ENCODE measurements around the gene CHRNA1. TPM values are rescaled to one million over a fixed set of nuclear protein-coding genes. Genes with fewer than 3 reads are reported as not detected.

CHRNA1 gene
- total RNA-seq, 1 experiment from 2014 or later: not detected

DNA sequence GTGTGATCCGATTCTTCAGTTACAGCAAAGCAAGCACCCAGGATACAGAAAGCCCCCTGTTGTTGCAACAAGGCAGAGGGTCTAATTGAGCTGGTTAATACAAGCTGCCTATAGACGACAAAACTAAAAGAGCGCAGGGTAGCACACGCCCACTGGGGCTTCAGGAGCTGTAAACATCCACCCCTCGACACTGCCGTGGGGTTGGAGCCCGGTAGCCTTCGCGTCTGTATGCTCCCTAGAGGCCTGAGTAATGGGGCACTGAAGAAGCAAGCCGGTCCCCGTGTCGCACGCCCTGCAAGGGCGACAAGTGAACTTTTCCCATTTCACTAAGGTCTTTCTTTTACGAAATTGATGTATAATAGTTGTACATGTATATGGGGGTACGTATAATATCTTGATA lies 24.7 kb upstream of the CHRNA1 start:
- intact Hi-C loops (cut with micrococcal nuclease): no loop called here
- DNase-seq (ENCODE audit: low read depth, low spot score): no peak
- peak; percentile 18; the same call in 1 of the 2 replicates for ATAC-seq
- TSS peak; percentile 59 for BruUV-seq (replicated peaks)
- H3K9ac ChIP-seq (ENCODE audit: low read length): no peak overlapping the region
- H3K27me3 ChIP-seq (ENCODE audit: insufficient read depth, low read length): no peaks in the 10 kb centered on the region
- H3K36me3 ChIP-seq (ENCODE audit: control insufficient read depth in 1 of 2, insufficient read depth in 2 of 2, low read length in 2 of 2): no peaks in the 10 kb centered on the region
- CTCF ChIA-PET: interaction anchor here (1.4 kb wide), 1 partner anchor 17 kb away, joined by 3 read pairs; no protein-coding TSS in a partner anchor
- H3K79me2 ChIP-seq (ENCODE audit: insufficient read depth, low read length): no peaks in the 10 kb centered on the region
- H3K9me3 ChIP-seq (ENCODE audit: control insufficient read depth in 1 of 2, insufficient read depth in 1 of 2, low read depth in 1 of 2, low read length in 2 of 2): no peaks in the 10 kb centered on the region
- no peaks in the 10 kb centered on the region for H4K20me1 ChIP-seq (ENCODE audit: insufficient read depth)
- no peaks in the 10 kb centered on the region for H3K9me2 ChIP-seq (ENCODE audit: insufficient read depth)
- no peak for TF ChIP-seq FOSL1 (IDR thresholded peaks at IDR 0.05; ENCODE audit: low read depth)
- TF ChIP-seq, protein P1, sequence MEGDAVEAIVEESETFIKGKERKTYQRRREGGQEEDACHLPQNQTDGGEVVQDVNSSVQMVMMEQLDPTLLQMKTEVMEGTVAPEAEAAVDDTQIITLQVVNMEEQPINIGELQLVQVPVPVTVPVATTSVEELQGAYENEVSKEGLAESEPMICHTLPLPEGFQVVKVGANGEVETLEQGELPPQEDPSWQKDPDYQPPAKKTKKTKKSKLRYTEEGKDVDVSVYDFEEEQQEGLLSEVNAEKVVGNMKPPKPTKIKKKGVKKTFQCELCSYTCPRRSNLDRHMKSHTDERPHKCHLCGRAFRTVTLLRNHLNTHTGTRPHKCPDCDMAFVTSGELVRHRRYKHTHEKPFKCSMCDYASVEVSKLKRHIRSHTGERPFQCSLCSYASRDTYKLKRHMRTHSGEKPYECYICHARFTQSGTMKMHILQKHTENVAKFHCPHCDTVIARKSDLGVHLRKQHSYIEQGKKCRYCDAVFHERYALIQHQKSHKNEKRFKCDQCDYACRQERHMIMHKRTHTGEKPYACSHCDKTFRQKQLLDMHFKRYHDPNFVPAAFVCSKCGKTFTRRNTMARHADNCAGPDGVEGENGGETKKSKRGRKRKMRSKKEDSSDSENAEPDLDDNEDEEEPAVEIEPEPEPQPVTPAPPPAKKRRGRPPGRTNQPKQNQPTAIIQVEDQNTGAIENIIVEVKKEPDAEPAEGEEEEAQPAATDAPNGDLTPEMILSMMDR (IDR thresholded peaks at IDR 0.05 in 2 of 3, conservative IDR thresholded peaks at IDR 0.05 in 1 of 3; ENCODE audit: borderline replicate concordance in 1 of 3, insufficient read depth in 1 of 3, low read depth in 2 of 3, low read length in 2 of 3): no peak
- no peak for TF ChIP-seq RAD21 (IDR thresholded peaks at IDR 0.05; ENCODE audit: low read depth)
- no peak for TF ChIP-seq ELF1 (IDR thresholded peaks at IDR 0.05; ENCODE audit: borderline replicate concordance, low read depth)
- TF ChIP-seq EZH2phosphoT487 (IDR thresholded peaks at IDR 0.05; ENCODE audit: borderline replicate concordance): no peak
- TF ChIP-seq, protein P2, sequence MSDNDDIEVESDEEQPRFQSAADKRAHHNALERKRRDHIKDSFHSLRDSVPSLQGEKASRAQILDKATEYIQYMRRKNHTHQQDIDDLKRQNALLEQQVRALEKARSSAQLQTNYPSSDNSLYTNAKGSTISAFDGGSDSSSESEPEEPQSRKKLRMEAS (IDR thresholded peaks at IDR 0.05): no peak
- TF ChIP-seq, protein P3, sequence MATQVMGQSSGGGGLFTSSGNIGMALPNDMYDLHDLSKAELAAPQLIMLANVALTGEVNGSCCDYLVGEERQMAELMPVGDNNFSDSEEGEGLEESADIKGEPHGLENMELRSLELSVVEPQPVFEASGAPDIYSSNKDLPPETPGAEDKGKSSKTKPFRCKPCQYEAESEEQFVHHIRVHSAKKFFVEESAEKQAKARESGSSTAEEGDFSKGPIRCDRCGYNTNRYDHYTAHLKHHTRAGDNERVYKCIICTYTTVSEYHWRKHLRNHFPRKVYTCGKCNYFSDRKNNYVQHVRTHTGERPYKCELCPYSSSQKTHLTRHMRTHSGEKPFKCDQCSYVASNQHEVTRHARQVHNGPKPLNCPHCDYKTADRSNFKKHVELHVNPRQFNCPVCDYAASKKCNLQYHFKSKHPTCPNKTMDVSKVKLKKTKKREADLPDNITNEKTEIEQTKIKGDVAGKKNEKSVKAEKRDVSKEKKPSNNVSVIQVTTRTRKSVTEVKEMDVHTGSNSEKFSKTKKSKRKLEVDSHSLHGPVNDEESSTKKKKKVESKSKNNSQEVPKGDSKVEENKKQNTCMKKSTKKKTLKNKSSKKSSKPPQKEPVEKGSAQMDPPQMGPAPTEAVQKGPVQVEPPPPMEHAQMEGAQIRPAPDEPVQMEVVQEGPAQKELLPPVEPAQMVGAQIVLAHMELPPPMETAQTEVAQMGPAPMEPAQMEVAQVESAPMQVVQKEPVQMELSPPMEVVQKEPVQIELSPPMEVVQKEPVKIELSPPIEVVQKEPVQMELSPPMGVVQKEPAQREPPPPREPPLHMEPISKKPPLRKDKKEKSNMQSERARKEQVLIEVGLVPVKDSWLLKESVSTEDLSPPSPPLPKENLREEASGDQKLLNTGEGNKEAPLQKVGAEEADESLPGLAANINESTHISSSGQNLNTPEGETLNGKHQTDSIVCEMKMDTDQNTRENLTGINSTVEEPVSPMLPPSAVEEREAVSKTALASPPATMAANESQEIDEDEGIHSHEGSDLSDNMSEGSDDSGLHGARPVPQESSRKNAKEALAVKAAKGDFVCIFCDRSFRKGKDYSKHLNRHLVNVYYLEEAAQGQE (IDR thresholded peaks at IDR 0.05; ENCODE audit: low read depth): no peak
- TF ChIP-seq ZNF274 (IDR thresholded peaks at IDR 0.05; ENCODE audit: low read depth, low read length): no peak
- TF ChIP-seq ZFX (IDR thresholded peaks at IDR 0.05): no peak
- TF ChIP-seq EGR1 (IDR thresholded peaks at IDR 0.05; ENCODE audit: low read depth): no peak
- TF ChIP-seq TCF7L2 (IDR thresholded peaks at IDR 0.05; ENCODE audit: borderline replicate concordance, extremely low read depth, insufficient read depth, insufficient read length): no peak
- no peak overlapping the region for H2AFZ ChIP-seq (ENCODE audit: low read depth, low read length, poor library complexity, severe bottlenecking)
- H3K4me1 ChIP-seq (ENCODE audit: control insufficient read depth in 1 of 2, insufficient read depth in 2 of 2, low read length in 2 of 2): peaks cover 10 to 14% of the 10 kb centered on the region in 2 experiments; a peak in 3 of 4 replicates
- H3K4me2 ChIP-seq (ENCODE audit: low read length): peak overlapping the region; percentile 42
- H3K27ac ChIP-seq (ENCODE audit: low read depth, low read length): no peak overlapping the region; the same call in 1 of the 2 replicates
- POLR2A ChIA-PET: no interaction called here
- H3K4me3 ChIP-seq (replicated peaks in 1 of 2; ENCODE audit: low read depth in 1 of 2, low read length in 2 of 2): no peak overlapping the region; a peak in 1 of 4 replicates
- RAD21 ChIA-PET (ENCODE audit: low non-redundant PET in 1 of 2, low total read pairs in 2 of 2, uncharacterized antibody in 2 of 2, unreplicated experiment in 2 of 2): no interaction called here
